ENCODE data around the gene CD164L2. TPM values are rescaled to one million over a fixed set of nuclear protein-coding genes. Genes with fewer than 3 reads are reported as not detected.
A peak's percentile ranks its signal among the peaks of the same experiment; 100 is the strongest.

Gene CD164L2
- total RNA-seq, 1 experiment from 2014 or later = not detected

DNA sequence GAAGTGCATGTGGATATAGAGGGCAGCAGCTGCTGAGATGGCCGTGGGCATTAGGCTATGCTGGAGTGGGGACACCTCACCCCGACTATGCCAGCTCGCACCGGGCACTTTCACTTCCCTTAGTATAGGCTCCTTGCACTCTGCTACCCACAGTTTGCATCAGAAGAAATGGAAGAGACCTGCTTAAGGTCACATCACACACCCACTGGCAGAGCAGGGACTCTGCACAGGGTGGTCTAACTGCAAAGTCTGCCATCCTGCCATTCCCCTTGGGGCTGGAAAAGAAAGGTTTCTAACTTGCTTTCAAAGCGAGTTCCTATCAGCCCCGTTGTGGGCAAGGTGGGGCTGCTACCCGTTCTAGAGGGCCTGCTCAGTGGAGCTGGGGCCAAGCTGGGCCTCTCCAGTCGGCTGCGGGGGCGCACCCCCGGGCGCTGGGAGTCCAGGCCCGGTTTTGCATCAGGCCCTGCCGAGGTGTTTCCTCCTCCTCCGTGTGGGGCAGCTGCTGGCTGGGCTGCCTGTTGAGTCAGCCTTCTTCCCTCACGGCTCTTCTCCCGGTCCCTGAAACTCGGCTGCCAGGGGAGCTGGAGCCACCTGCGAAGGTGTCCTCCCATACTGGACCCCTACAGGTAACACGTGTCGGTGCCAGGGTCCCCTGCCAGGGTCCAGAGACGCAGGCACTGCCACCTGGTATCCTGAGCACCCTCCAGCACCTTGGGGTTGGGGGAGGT, 41.4 kb downstream of the CD164L2 start, which contains the start of gene SYTL1:
Gene SYTL1, plus strand, starts transcription at position 498 of the 728 bp plus-strand sequence. CDS start 3,313 bp downstream, outside the sequence.
- no TSS peak for BruUV-seq (replicated peaks)
- peaks cover 21% of the 10 kb centered on the region for H3K4me1 ChIP-seq
- H3K4me3 Mint-ChIP-seq (ENCODE audit: unreplicated experiment) = peak within 1 kb of the TSS; percentile 71
- H3K27me3 Mint-ChIP-seq (ENCODE audit: insufficient read depth, unreplicated experiment) = no peaks in the 10 kb centered on the region
- peak within 1 kb of the TSS; percentile 76 for H3K27ac Mint-ChIP-seq (ENCODE audit: unreplicated experiment)
- TF ChIP-seq, protein P1, sequence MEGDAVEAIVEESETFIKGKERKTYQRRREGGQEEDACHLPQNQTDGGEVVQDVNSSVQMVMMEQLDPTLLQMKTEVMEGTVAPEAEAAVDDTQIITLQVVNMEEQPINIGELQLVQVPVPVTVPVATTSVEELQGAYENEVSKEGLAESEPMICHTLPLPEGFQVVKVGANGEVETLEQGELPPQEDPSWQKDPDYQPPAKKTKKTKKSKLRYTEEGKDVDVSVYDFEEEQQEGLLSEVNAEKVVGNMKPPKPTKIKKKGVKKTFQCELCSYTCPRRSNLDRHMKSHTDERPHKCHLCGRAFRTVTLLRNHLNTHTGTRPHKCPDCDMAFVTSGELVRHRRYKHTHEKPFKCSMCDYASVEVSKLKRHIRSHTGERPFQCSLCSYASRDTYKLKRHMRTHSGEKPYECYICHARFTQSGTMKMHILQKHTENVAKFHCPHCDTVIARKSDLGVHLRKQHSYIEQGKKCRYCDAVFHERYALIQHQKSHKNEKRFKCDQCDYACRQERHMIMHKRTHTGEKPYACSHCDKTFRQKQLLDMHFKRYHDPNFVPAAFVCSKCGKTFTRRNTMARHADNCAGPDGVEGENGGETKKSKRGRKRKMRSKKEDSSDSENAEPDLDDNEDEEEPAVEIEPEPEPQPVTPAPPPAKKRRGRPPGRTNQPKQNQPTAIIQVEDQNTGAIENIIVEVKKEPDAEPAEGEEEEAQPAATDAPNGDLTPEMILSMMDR (IDR thresholded peaks at IDR 0.05; ENCODE audit: insufficient read depth in 1 of 2, low read depth in 1 of 2, low read length in 1 of 2, severe bottlenecking in 1 of 2, unreplicated experiment in 1 of 2) = no peak
- H3K4me3 ChIP-seq (ENCODE audit: low read depth, low read length) = peak within 1 kb of the TSS; percentile 41
- H3K4me1 Mint-ChIP-seq (ENCODE audit: low read depth, unreplicated experiment) = peaks cover 22% of the 10 kb centered on the region
- H3K27me3 ChIP-seq (replicated peaks; ENCODE audit: control insufficient read depth, insufficient read depth, low read length) = no peaks in the 10 kb centered on the region
- POLR2A ChIA-PET = no interaction called here
- no peaks in the 10 kb centered on the region for H3K9me3 ChIP-seq
- peak; percentile 56 to 60 for DNase-seq
- H3K36me3 ChIP-seq (ENCODE audit: control insufficient read depth, insufficient read depth, low read length) = no peaks in the 10 kb centered on the region
- no peaks in the 10 kb centered on the region for H3K9me3 Mint-ChIP-seq (ENCODE audit: unreplicated experiment)
- CTCF ChIA-PET = interaction anchor here (0.6 to 1.0 kb wide), 3 partner anchors 12 to 25 kb away, joined by 3 read pairs; no protein-coding TSS in a partner anchor
- peaks cover 24% of the 10 kb centered on the region for H3K36me3 Mint-ChIP-seq (ENCODE audit: insufficient read depth, unreplicated experiment)
- intact Hi-C loops (cut with micrococcal nuclease; ENCODE audit: unreplicated experiment) = no loop called here

DNA sequence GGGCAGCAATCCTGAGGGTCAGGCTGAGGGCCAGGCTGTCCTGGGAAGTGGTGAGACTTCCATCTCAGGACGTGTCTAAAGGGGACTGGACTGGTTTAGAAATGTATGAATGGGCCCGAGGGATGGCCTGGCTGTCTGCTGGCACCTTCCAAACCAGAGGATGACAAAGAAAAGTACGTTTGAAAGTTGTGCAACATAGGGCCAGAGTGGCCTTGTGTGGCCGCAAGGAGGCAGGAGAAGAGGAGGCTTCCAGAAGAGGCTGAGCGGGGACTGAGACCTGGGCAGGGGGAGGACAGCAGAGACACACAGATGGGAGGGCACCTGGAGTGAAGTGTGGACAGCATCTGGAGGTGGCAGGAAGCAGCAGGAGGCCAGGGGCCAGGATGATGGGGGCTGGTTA, 43.9 kb downstream of the CD164L2 start:
- Mint-ChIP-seq H3K9me3 (ENCODE audit: unreplicated experiment) (no peaks in the 10 kb centered on the region), H3K27me3 (ENCODE audit: insufficient read depth, unreplicated experiment) (no peaks in the 10 kb centered on the region), H3K27ac (ENCODE audit: unreplicated experiment) (peak overlapping the region; percentile 86), H3K4me1 (ENCODE audit: low read depth, unreplicated experiment) (peaks cover 22% of the 10 kb centered on the region), H3K36me3 (ENCODE audit: insufficient read depth, unreplicated experiment) (peaks cover 40% of the 10 kb centered on the region), H3K4me3 (ENCODE audit: unreplicated experiment) (no peak overlapping the region)
- ChIA-PET CTCF (no interaction called here), POLR2A (no interaction called here)
- BruUV-seq (replicated peaks) = no TSS peak
- H3K4me1 ChIP-seq = peaks cover 21% of the 10 kb centered on the region
- H3K9me3 ChIP-seq = no peaks in the 10 kb centered on the region
- H3K36me3 ChIP-seq (ENCODE audit: control insufficient read depth, insufficient read depth, low read length) = no peaks in the 10 kb centered on the region
- intact Hi-C loops (cut with micrococcal nuclease; ENCODE audit: unreplicated experiment) = no loop called here
- TF ChIP-seq, protein P1 (IDR thresholded peaks at IDR 0.05; ENCODE audit: insufficient read depth in 1 of 2, low read depth in 1 of 2, low read length in 1 of 2, severe bottlenecking in 1 of 2, unreplicated experiment in 1 of 2) = no peak
- no peaks in the 10 kb centered on the region for H3K27me3 ChIP-seq (replicated peaks; ENCODE audit: control insufficient read depth, insufficient read depth, low read length)
- no peak for DNase-seq
- no peak overlapping the region for H3K4me3 ChIP-seq (ENCODE audit: low read depth, low read length)

DNA sequence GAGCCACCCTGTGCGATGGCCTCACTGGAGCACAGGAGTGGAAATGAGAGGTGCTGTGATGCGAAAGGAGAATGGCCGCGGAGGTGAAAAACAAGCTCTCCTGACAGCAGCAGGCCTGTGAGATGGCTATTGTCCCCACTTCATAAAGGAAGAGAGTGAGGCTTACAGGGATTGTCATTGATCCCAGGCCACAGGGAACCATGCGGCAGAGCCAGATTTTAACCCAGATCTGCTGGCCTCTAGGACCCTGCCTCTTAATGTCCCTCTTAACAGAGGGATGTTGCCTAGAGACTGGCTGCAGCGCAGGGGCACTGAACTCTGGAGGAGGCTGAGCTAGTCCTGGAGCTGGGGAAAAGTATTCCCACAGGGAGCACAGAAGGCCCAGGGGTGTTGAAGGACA, 44.4 kb downstream of the CD164L2 start:
- Histone ChIP-seq H3K4me3 (ENCODE audit: low read depth, low read length) (no peak overlapping the region), H3K9me3 (no peaks in the 10 kb centered on the region), H3K4me1 (peaks cover 21% of the 10 kb centered on the region), H3K27me3 (replicated peaks; ENCODE audit: control insufficient read depth, insufficient read depth, low read length) (no peaks in the 10 kb centered on the region), H3K36me3 (ENCODE audit: control insufficient read depth, insufficient read depth, low read length) (peaks cover 1% of the 10 kb centered on the region; the same call in 1 of the 2 replicates)
- Mint-ChIP-seq H3K4me3 (ENCODE audit: unreplicated experiment) (no peak overlapping the region), H3K27me3 (ENCODE audit: insufficient read depth, unreplicated experiment) (no peaks in the 10 kb centered on the region), H3K36me3 (ENCODE audit: insufficient read depth, unreplicated experiment) (peaks cover 40% of the 10 kb centered on the region), H3K9me3 (ENCODE audit: unreplicated experiment) (no peaks in the 10 kb centered on the region), H3K4me1 (ENCODE audit: low read depth, unreplicated experiment) (peaks cover 22% of the 10 kb centered on the region), H3K27ac (ENCODE audit: unreplicated experiment) (peak overlapping the region; percentile 86)
- BruUV-seq (replicated peaks) = no TSS peak
- ChIA-PET CTCF (no interaction called here), POLR2A (no interaction called here)
- no peak for DNase-seq
- intact Hi-C loops (cut with micrococcal nuclease; ENCODE audit: unreplicated experiment) = no loop called here
- TF ChIP-seq, protein P1 (IDR thresholded peaks at IDR 0.05; ENCODE audit: insufficient read depth in 1 of 2, low read depth in 1 of 2, low read length in 1 of 2, severe bottlenecking in 1 of 2, unreplicated experiment in 1 of 2) = no peak
